HEK293T (cell line): ENCODE measurements around the gene SUGCT.

Source experiments
- BHLHE40 ChIP-seq: fragments of 450-650 bp; IDR thresholded peaks from 2 replicates; pipeline ENCODE4 v1.6.1; 2016; ENCODE audit warnings: mild to moderate bottlenecking, moderate library complexity, borderline replicate concordance
- FOXA1 ChIP-seq: fragments of 450-650 bp; IDR thresholded peaks from 2 replicates; pipeline ENCODE4 v1.6.1; 2016; ENCODE audit warnings: mild to moderate bottlenecking
- HDGF ChIP-seq: fragments of 450-650 bp; IDR thresholded peaks from 2 replicates; pipeline ENCODE4 v1.6.1; 2017; ENCODE audit warnings: antibody characterized with exemption, borderline replicate concordance
- NFRKB ChIP-seq: fragments of 450-650 bp; IDR thresholded peaks from 2 replicates; pipeline ENCODE4 v1.6.1; 2016; ENCODE audit warnings: mild to moderate bottlenecking, moderate library complexity
- SP1 ChIP-seq: fragments of 450-650 bp; IDR thresholded peaks from 2 replicates; pipeline ENCODE4 v1.6.1; 2017
- TARDBP ChIP-seq: fragments of 450-650 bp; IDR thresholded peaks from 2 replicates; pipeline ENCODE4 v1.6.1; 2016
- TF ChIP-seq, protein P1 (sequence below): fragments of 450-650 bp; IDR thresholded peaks from 2 replicates; pipeline ENCODE4 v1.6.1; 2016

DNA sequence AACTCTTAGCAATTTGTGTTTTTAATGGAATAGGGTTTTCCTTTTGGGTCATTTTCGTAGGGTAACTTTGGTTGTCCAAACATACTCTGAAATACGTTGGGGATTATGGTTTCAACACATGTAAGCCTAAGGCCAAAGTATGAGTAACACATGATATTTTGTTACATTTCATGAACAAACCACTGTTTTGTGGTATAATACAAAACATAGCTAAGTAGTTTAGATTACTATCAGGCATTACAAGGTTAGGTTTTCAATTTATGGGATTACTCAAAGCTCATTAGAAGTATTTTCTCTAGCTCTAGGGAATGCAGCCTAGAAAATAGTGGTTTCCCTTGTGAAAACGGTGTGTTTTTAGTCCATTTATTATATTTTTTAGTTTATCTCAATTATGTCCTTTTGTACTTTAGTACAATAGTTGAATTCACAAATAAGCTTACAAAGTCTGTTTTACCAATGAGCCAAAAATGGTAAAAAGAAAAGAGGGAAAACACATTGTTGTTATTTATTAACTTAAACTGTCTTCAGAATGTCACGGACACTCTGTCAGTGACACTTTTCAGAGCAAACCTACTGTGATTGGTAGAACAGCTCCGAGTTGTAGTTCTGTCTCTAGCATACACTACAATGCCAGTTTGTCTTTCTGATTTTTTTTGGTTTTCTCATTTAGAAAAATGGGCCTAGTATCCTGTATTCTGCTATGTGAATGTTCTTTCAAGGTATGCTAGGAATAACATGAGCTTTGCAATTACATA is 473.7 kb downstream of the SUGCT start:
- no peak for TF ChIP-seq FOXA1
- TF ChIP-seq, protein P1, sequence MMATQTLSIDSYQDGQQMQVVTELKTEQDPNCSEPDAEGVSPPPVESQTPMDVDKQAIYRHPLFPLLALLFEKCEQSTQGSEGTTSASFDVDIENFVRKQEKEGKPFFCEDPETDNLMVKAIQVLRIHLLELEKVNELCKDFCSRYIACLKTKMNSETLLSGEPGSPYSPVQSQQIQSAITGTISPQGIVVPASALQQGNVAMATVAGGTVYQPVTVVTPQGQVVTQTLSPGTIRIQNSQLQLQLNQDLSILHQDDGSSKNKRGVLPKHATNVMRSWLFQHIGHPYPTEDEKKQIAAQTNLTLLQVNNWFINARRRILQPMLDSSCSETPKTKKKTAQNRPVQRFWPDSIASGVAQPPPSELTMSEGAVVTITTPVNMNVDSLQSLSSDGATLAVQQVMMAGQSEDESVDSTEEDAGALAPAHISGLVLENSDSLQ, result no peak
- no peak for TF ChIP-seq BHLHE40
- TF ChIP-seq NFRKB, result no peak
- TF ChIP-seq SP1, result no peak
- no peak for TF ChIP-seq TARDBP
- no peak for TF ChIP-seq HDGF
